ENCODE data around the gene BTG2. TPM values are rescaled to one million over a fixed set of nuclear protein-coding genes. Genes with fewer than 3 reads are reported as not detected.

Gene BTG2
- total and polyA plus RNA-seq, 2 experiments from 2014 or later: 6.3 to 9.1 TPM

- TF ChIP-seq REST (IDR thresholded peaks at IDR 0.05; ENCODE audit: unreplicated experiment) (no peak), STAT1 (IDR thresholded peaks at IDR 0.05; ENCODE audit: unreplicated experiment) (no peak)
These were observed 4.0 kb upstream of the BTG2 start (continued) for GRCh38 chr1:203301331-203301668.

- no peaks in the 10 kb centered on the region for H3K9me2 ChIP-seq (ENCODE audit: insufficient read depth)
- no peak overlapping the region for H3K4me2 ChIP-seq
- H3K27ac ChIP-seq (ENCODE audit: low read depth): no peak overlapping the region
- H3K4me1 ChIP-seq (ENCODE audit: insufficient read depth): peaks cover 15% of the 10 kb centered on the region
- Mint-ChIP-seq H3K4me1 (peaks cover 29% of the 10 kb centered on the region), H3K4me3 (no peak overlapping the region), H3K27ac (no peak overlapping the region), H3K9me3 (no peaks in the 10 kb centered on the region), H3K27me3 (ENCODE audit: insufficient read depth, low read depth, poor library complexity) (peaks cover 47% of the 10 kb centered on the region), H3K36me3 (ENCODE audit: low read depth) (no peaks in the 10 kb centered on the region)
- no peaks in the 10 kb centered on the region; the same call in 1 of the 2 replicates for H4K20me1 ChIP-seq (replicated peaks; ENCODE audit: insufficient read depth)
- 0 out of 2 replicates have a peak, but pooled peaks cover 3% of the 10 kb centered on the region for H3F3A ChIP-seq (replicated peaks; ENCODE audit: low read depth)
- H2AFZ ChIP-seq: no peak overlapping the region
- H3K4me3 ChIP-seq: no peak overlapping the region
- H3K79me2 ChIP-seq (replicated peaks; ENCODE audit: insufficient read depth): no peaks in the 10 kb centered on the region
- TF ChIP-seq ETS1 (IDR thresholded peaks at IDR 0.05): no peak
- TF ChIP-seq EZH2 (IDR thresholded peaks at IDR 0.05; ENCODE audit: low read depth, unreplicated experiment): no peak
- no peak for TF ChIP-seq ZNF114 (CRISPR knock-in tag; IDR thresholded peaks at IDR 0.05)
- no peak for TF ChIP-seq ZNF331 (CRISPR knock-in tag; IDR thresholded peaks at IDR 0.05; ENCODE audit: low read depth)
- no peak for TF ChIP-seq REST (IDR thresholded peaks at IDR 0.05; ENCODE audit: unreplicated experiment)
- DNase-seq (ENCODE audit: low spot score) (no peak), ATAC-seq (no peak)
- peaks cover 87% of the 10 kb centered on the region for H3K27me3 ChIP-seq (ENCODE audit: insufficient read depth)
- no peaks in the 10 kb centered on the region for H3K36me3 ChIP-seq (ENCODE audit: insufficient read depth)
These were observed 2.9 kb upstream of the BTG2 start for GRCh38 chr1:203302456-203302855.
